ENCODE measurements around the gene FBXW7.

The FBXW7 gene

GRCh38 chr4:152369902-152370295, 166.0 kb downstream of the FBXW7 start:
- DNase-seq (ENCODE audit: low read depth) = no peak

- DNase-seq (ENCODE audit: low read depth) = no peak
These were observed 166.5 kb downstream of the FBXW7 start for GRCh38 chr4:152369203-152369901.

GRCh38 chr4:152368001-152368400, 167.9 kb downstream of the FBXW7 start:
- DNase-seq (ENCODE audit: low read depth) = no peak

GRCh38 chr4:152364883-152365282, 171.0 kb downstream of the FBXW7 start:
- no peak for DNase-seq (ENCODE audit: low read depth)

- no peak for DNase-seq (ENCODE audit: low read depth)
These were observed 171.5 kb downstream of the FBXW7 start for GRCh38 chr4:152364383-152364782.

- no peak for DNase-seq (ENCODE audit: low read depth)
These were observed 172.0 kb downstream of the FBXW7 start for GRCh38 chr4:152363904-152364303.

GRCh38 chr4:152363086-152363485, 172.8 kb downstream of the FBXW7 start:
- no peak for DNase-seq (ENCODE audit: low read depth)

GRCh38 chr4:152360045-152360410, 175.9 kb downstream of the FBXW7 start:
- no peak for DNase-seq (ENCODE audit: low read depth)

GRCh38 chr4:152359208-152360044, 176.5 kb downstream of the FBXW7 start:
- no peak for DNase-seq (ENCODE audit: low read depth)

- DNase-seq (ENCODE audit: low read depth) = no peak
These were observed 178.7 kb downstream of the FBXW7 start for GRCh38 chr4:152357206-152357605.

- no peak for DNase-seq (ENCODE audit: low read depth)
These were observed 179.4 kb downstream of the FBXW7 start for GRCh38 chr4:152356428-152357034.

GRCh38 chr4:152352622-152353116, 183.2 kb downstream of the FBXW7 start:
- DNase-seq (ENCODE audit: low read depth) = no peak

GRCh38 chr4:152352215-152352614, 183.7 kb downstream of the FBXW7 start:
- DNase-seq (ENCODE audit: low read depth) = no peak

- no peak for DNase-seq (ENCODE audit: low read depth)
These were observed 184.8 kb downstream of the FBXW7 start for GRCh38 chr4:152351080-152351479.

- no peak for DNase-seq (ENCODE audit: low read depth)
These were observed 187.2 kb downstream of the FBXW7 start for GRCh38 chr4:152348670-152349069.

- no peak for DNase-seq (ENCODE audit: low read depth)
These were observed 188.9 kb downstream of the FBXW7 start for GRCh38 chr4:152346979-152347378.

GRCh38 chr4:152346526-152346925, 189.4 kb downstream of the FBXW7 start:
- no peak for DNase-seq (ENCODE audit: low read depth)

GRCh38 chr4:152344001-152344400, 191.9 kb downstream of the FBXW7 start:
- DNase-seq (ENCODE audit: low read depth) = no peak

GRCh38 chr4:152342293-152342692, 193.6 kb downstream of the FBXW7 start:
- no peak for DNase-seq (ENCODE audit: low read depth)

GRCh38 chr4:152340818-152341217, 195.1 kb downstream of the FBXW7 start:
- no peak for DNase-seq (ENCODE audit: low read depth)

- no peak for DNase-seq (ENCODE audit: low read depth)
These were observed 196.3 kb downstream of the FBXW7 start for GRCh38 chr4:152339576-152339975.

- DNase-seq (ENCODE audit: low read depth) = no peak
These were observed 201.0 kb downstream of the FBXW7 start for GRCh38 chr4:152334931-152335330.

GRCh38 chr4:152331042-152331441, 204.8 kb downstream of the FBXW7 start:
- no peak for DNase-seq (ENCODE audit: low read depth)
